ENCODE data around the gene KRT23.

KRT23 gene

GRCh38 chr17:40932608-40933007 is 4.8 kb downstream of the KRT23 start:
- H3K27me3 ChIP-seq (ENCODE audit: insufficient read depth, poor library complexity, severe bottlenecking), result no peaks in the 10 kb centered on the region
- no peak overlapping the region for H3K27ac ChIP-seq (replicated peaks)
- no peak overlapping the region for H3K4me3 ChIP-seq (replicated peaks; ENCODE audit: insufficient read depth, low read length)
- DNase-seq (ENCODE audit: low read depth in 1 of 2, low spot score in 1 of 2), result no peak
- TF ChIP-seq SPI1 (IDR thresholded peaks at IDR 0.05; ENCODE audit: borderline replicate concordance, low read depth) (no peak), REST (IDR thresholded peaks at IDR 0.05; ENCODE audit: insufficient replicate concordance, low read depth) (no peak), CTCF (IDR thresholded peaks at IDR 0.05; ENCODE audit: insufficient read depth, low read length) (no peak), POLR2AphosphoS5 (IDR thresholded peaks at IDR 0.05; ENCODE audit: low read depth) (no peak), GABPA (IDR thresholded peaks at IDR 0.05; ENCODE audit: low read depth) (no peak)

- TF ChIP-seq GABPA (IDR thresholded peaks at IDR 0.05; ENCODE audit: low read depth) (no peak), SPI1 (IDR thresholded peaks at IDR 0.05; ENCODE audit: borderline replicate concordance, low read depth) (no peak), POLR2AphosphoS5 (IDR thresholded peaks at IDR 0.05; ENCODE audit: low read depth) (no peak), REST (IDR thresholded peaks at IDR 0.05; ENCODE audit: insufficient replicate concordance, low read depth) (no peak), CTCF (IDR thresholded peaks at IDR 0.05; ENCODE audit: insufficient read depth, low read length) (no peak)
- DNase-seq (ENCODE audit: low read depth in 1 of 2, low spot score in 1 of 2), result no peak
- Histone ChIP-seq H3K4me3 (replicated peaks; ENCODE audit: insufficient read depth, low read length) (no peak overlapping the region), H3K27me3 (ENCODE audit: insufficient read depth, poor library complexity, severe bottlenecking) (no peaks in the 10 kb centered on the region), H3K27ac (replicated peaks) (no peak overlapping the region)
Measured at GRCh38 chr17:40931311-40931710, 6.1 kb downstream of the KRT23 start.

- H3K27ac ChIP-seq (replicated peaks), result no peak overlapping the region
- TF ChIP-seq SPI1 (IDR thresholded peaks at IDR 0.05; ENCODE audit: borderline replicate concordance, low read depth), result no peak
- no peak for TF ChIP-seq REST (IDR thresholded peaks at IDR 0.05; ENCODE audit: insufficient replicate concordance, low read depth)
- no peak for TF ChIP-seq GABPA (IDR thresholded peaks at IDR 0.05; ENCODE audit: low read depth)
- DNase-seq (ENCODE audit: low read depth in 1 of 2, low spot score in 1 of 2), result no peak
- no peak overlapping the region for H3K4me3 ChIP-seq (replicated peaks; ENCODE audit: insufficient read depth, low read length)
- H3K27me3 ChIP-seq (ENCODE audit: insufficient read depth, poor library complexity, severe bottlenecking), result no peaks in the 10 kb centered on the region
Measured at GRCh38 chr17:40926341-40926740, 11.1 kb downstream of the KRT23 start.

All from HL-60 (cell line).